Activated T-cell treated with anti-CD3 and anti-CD28 coated beads for 48 hours (primary cell): ENCODE data around the gene MAP2K2.
"Not testable (repeated sequence)": the region's sequence is repeated elsewhere in the genome, so short reads cannot be mapped to it uniquely, and the experiment has no call there.

Experiments
- DNase-seq: peaks from one replicate; pipeline ENCODE4 v3.0.0-alpha.2; 2020; ENCODE audit warnings: low read depth

The MAP2K2 gene

DNA sequence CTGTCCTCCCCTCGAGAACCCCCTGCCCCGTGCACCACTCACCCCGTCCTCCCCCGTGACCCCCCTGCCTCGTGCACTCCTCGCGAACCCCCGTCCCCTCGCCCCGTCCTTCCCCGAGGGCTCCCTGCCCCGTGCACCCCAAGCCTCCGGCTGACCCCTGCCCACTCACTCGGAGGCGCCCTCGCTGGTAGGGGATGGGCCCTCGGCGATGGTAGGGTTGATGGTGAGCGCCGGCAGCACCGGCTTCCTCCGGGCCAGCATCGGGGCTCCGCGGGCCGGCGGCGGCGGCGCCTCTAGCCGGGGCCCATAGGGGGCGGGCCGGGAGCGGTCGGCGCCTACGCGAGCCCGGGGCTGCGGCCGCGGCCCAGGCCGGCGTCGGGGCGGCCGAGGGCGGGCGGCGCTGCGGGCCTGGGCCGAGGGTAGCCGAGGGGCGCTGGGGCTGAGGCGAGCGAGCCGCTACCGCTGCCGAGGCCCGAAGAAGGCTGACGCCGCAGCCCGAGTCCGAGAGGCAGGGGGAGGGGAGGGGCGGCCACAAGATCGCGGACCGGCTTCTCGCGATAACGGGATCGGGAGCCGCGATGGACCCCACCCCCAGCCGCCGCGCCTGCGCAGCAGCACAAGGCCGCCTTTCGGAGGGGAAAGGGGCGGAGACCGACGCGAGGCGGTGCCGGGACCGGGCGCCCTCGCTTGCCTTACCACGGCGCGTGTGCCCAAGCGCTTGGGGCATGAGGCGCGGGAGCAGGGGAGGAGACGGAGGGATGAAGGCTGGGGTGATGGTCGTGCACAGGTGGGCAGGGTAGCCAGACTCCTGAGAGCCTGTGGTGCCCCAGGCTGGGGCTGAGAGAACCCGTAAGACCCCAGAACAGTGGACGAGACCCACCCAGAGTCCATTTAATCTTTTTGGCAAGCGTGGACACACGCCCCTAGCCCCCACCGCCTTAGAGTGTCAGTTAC is at the start of gene MAP2K2:
TSS of gene MAP2K2 (minus strand) at position 508 of the 954 bp plus-strand sequence. CDS start at position 261, 247 bp downstream.
- DNase-seq, result peak; percentile 96

DNA sequence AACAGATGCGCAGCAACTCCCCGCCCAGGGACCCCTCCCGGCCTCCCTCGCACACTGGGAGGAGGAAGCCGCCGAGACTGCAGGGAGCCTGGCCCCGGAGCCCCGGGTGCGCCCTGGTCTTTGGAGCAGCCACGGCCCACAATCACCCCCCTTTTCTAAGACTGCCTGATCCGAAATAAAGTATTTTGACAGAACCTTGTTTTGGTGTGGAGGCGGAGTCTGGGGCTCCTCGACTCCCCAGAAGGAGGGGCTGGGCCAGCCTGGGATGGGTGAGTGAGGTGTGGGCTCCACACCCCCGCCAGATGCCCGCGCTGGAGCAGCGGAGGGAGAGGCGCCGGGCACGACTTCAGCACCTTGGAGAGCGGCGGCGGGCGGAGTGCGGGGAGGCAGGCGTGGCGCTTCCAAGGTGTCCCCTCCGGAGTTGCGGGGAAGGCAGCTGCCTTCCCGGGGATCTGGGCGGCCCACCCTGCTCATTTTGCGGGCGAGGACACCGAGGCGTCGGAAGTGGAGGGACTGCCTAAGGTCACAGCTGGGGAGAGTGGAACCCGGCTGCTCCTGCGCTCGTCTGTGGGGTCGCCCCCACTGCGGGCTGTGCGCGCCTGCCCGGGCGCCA is 49.0 kb upstream of the MAP2K2 start:
- peak; percentile 52 for DNase-seq

DNA sequence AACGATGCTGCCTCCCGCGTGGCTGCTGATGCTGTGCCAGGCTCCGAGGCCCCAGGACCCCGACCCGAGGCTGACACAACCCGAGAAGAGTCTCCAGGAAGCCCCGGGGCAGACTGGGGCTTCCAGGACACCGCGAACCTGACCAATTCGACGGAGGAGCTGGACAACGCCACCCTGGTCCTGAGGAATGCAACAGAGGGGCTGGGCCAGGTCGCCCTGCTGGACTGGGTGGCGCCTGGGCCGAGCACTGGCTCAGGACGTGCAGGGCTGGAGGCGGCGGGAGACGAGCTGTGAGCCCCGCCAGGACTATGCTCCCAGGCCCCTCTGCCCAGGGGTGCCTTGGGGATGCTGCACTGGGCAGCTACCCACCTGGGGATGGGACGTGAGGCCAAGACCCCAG is 47.8 kb upstream of the MAP2K2 start:
- DNase-seq, result no peak

DNA sequence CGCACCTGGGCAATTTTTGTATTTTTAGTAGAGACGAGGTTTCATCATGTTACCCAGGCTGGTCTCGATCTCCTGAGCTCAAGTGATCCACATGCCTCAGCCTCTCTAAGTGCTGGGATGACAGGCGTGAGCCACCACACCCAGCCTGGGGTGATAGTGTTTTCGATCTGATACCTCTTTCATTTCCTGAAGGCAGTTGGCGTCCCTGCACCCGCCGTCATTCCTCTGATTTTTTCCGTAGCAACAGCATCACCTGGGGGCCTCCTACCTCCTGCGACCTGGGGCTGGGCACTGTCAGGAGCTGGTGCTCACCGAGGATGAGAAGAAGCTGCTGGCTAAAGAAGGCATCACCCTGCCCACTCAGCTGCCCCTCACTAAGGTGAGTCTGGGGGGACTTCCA is 40.3 kb upstream of the MAP2K2 start:
- no peak for DNase-seq

DNA sequence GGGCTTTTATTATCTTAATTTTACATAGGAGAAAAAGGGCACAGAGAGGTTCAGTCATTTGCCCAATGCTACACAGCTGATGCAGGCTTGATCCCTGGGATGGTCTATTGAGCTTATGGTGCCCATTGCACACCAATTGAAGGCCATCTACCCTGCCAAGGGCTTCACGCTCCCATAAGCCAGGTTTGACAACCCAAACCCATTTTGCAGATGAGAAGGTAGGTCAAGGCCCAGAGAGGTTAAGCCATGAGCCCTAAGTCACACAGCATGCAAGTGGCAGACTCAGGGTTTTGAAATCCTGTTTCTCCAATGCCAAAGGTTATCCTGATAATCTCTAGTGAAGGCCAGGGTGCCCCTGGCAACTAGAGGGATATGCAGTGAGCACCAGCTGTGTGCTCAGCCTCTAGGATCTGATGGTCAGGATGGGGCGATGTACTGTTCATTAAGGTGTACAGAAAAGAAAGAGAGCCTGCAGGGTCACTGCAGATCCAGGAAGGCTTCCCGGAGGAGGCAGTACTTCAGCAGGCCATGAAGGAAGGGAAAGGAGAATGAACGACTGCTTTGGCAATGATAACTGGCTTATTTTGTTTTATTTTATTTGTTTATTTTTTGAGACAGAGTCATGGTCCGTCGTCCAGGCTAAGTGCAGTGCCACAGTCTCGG is 37.6 kb upstream of the MAP2K2 start:
- DNase-seq, result no peak

DNA sequence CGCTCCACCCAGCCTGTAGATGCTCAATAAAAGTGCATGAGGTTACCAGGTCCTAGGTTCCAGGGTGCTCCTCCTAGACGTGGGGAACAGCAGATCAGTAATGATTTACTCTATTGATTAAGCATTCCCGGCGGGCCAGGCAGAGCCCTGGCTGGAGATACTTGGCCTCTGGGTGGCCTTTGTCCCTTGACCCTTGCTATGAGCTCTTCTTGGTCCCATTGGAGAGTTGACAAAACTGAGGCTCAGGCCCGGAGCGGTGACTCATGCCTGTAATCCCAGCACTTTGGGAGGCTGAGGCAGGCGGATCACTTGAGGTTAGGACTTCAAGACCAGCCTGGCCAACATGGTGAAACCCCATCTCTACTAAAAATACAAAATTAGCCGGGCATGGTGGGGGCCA is 34.0 kb upstream of the MAP2K2 start:
- not testable (repeated sequence) for DNase-seq

DNA sequence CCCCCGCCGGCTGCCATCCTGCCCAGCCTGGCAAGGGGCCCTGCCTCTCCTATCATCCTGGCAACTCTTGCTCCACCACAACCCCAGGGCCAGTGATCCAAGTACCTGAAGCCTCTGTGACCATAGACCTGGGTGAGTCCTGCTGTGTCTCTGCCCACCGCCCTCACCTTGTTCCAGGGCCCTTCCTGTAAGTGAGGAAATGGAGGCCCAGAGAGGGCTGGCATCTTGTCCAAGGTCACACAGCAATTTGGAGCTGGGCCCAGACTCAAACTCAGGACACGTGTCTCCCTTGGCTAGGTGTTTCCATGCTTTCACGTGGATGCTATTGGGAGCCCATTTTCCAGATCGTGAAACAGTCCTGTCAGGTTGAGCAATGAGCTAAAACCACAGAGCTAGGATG is 33.2 kb upstream of the MAP2K2 start:
- DNase-seq, result no peak

DNA sequence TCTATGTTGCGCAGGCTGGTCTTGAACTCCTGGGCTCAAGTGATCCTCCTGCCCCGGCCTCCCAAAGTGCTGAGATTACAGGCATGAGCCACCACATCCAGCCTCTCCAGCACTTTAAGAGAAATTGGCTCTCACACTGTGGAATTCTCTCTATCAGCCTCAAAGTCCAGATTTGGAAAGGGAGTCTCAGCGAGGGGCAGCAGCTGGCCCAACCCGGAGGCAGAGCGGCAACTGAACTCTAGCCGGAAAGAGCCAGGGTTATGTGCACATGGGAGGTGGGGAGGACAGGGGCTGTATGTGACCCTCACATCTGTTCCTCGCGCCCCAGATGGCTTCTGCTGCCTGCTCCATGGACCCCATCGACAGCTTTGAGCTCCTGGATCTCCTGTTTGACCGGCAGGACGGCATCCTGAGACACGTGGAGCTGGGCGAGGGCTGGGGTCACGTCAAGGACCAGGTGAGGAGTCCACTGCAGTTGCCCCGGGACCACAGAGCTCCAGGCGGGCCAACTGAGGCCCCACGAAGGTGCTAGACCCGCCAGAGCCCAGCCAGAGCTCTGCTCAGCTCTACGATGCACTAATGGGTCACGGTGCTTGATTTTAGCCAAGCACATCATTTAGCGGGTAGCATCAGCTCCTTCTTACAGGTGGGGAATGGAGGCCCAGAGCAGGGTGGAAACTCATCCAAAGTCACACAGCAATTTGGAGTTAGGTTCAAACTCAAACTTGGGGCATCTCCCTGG is 30.8 kb upstream of the MAP2K2 start:
- DNase-seq, result no peak

DNA sequence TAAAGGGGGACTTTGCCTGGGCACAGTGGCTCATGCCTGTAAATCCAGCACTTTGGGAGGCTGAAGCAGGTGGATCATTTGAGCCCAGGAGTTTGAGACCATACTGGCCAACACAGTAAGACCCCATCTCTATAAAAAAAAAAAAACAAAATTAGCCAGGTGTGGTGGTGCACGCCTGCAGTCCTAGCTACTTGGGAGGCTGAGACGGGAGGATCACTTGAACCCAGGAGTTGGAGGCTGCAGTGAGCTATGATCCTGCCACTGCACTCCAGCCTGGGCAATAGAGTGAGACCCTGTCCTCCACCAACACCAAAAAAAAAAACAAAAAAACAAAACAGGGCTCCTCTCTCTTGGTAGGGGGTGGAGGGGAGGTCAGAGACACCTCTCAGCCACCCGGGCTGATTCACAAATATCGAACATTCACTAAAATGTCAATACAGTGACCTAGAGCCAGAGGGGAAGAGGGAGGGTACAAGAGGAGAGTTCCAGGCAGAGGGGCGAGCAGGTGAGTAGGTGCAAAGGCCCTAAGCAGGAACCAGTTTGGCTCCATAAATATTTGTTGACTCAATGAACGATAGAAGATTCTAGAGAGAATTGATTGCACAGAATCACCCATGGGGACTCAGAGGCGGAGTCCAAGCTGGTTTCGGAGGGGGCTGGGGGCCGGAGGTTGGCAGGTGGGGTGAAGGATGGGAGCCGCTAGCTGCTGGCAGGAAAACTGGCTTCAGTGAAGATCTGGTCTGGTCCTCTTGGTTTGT is 28.5 kb upstream of the MAP2K2 start:
- no peak for DNase-seq

DNA sequence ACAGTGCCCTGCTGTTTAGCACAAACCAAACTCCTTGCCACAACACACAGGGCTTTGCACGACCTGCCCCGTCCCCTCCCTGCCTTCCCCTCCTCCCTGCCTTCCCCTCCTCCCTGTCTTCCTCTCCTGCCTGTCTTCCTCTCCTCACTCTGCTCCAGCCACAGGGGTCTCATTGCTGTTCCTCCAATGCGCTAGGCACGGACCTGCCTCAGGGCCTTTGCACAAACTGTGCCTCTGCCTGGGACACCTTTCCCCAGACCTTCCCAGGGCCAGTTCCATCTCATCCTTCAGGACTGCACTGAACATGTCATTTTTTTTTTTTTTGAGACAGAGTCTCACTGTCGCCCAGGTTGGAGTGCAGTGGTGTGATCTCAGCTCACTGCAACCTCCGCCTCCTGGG is 27.7 kb upstream of the MAP2K2 start:
- no peak for DNase-seq

DNA sequence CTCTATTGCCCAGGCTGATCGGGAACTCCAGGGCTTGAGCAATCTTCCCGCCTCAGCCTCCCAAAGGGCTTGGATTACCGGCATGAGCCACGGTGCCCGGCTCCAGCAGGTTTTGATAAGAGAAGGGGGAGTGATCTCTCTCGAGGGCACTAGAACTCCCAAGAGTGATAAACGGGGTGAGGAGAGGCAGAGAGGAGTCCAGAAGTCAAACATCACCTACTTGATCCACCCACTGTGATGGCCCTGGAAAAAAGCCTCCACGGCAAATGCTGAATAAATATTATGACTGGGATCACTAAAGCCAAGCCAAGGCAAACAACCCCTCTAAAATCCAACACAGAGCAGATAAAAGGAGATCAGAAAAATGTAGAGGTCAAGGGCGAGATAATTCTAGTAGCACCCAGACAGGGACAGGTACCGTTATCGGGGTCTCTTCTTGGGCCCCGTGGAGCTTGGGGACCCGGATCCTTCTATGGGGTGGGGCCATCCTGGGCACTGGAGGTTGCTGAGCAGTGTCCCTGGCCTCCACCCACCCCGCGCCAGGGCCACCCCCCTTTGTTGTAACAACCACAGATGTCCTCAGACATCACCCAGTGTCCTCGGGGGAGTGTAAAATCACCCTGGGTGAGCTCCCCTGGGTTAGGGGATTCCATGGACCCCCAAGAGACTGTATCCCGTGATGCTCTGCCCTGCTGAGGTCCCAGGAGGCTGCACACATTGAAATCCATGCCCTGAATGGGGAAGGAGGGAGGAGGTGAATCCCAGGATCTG is 25.8 kb upstream of the MAP2K2 start:
- no peak for DNase-seq

DNA sequence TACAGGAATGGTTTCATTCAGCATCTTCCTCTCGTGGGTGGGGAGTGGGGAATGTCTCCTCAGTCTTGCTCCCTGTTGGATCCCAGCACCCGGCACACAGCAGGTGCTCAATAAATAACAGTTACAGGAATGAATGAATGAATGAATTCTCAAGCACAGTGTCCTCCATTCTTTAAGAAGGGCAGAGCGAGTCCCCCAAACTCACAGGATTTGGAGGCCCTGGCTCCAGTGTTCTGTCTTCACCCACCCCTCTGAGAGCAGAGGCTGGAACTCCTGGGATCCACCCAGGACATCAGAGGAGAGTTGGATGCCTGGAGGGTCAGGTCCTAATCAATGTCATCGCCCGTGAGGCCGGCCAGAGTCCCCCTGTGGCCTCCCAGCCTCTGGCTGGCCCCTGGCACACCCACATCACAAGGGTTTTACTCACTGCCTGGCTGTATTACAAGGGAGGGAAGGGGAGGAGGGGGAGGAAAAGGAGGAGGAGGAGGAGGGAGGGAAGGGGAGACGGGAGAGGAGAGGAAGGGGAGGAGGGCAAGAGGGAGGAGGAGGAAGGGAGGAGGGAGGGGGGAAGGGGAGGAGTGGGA is 20.8 kb upstream of the MAP2K2 start:
- no peak for DNase-seq

DNA sequence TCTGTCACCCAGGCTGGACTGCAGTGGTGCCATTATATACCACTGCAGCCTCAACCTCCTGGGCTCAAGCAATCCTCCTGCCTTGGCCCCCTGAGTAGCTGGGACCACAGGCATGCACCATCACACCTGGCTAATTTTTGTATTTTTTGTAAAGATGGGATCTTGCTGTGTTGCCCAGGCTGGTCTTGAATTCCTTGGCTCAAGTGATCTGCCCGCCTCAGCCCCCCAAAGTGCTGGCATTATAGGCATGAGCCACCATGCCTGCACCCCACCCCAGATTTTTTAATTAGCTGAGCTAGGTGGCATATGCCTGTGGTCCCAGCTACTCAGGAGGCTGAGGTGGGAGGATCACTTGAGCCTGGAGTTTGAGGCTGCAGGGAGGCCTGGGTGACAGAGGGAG is 19.0 kb upstream of the MAP2K2 start:
- DNase-seq, result not testable (repeated sequence)

DNA sequence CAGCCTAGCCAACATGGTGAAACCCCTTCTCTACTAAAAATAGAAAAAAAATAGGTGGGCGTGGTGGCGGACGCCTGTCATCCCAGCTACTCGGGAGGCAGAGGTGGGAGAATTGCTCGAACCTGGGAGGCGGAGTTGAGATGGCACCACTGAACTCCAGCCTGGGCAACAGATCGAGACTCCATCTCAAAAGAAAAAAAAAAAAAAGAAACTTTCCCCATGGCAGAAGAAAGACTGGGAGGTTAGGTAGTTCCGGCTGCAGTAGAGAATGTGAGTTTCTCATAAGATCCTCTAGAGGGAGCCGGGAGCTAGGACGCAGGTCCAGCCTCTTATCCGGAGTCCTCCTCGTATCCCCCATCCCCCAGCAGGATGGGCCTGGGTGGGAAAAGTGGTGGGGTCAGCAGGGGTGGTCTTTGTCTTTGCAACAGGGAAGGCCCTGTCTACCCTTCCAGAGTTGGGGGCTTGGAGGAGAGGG is 16.4 kb upstream of the MAP2K2 start:
- DNase-seq, result no peak

DNA sequence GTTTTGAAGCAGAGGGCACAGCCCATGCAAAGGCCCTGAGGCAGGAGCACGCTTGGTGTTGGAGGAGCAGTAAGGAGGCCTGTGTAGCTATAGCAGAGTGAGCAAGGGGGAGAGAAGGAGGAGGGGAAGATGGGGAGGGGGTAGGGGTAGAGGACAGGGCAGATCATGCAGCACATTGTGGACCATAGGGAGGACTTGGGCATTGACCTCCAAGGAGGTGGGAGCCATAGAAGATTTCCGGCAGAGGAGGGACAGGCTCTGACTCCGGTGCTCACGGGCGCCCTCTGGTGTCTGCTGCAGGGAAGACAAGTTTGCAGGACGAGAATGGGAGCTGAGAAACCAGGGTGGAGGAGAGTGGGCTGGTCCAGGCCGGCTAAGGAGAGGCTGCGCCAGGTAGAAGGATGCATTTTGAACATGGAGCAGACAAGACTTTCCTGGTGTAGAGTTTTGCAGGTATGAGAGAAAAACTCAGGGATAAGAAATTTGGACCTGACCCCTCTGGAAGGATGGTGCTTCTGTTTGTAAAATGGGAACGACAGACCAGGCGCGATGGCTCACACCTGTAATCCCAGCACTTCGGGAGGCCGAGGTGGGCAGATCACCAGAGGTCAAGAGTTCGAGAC is 15.8 kb upstream of the MAP2K2 start:
- peak; percentile 88 for DNase-seq

DNA sequence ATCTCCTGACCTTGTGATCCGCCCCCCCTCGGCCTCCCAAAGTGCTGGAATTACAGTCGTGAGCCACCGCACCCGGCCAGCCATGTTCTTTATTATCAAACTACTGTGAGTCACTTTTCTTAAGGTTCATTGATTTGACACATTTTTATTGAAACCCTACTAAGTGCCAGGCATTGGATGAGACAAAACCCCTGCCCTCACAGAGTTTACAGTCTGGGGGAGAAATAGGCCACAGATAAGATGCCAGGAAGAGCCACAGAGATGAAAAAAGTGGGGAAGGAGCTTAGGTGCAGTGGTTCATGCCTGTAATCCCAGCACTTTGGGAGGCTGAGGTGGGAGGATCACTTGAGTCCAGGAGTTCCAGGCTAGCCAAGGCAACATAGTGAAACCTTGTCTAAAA is 14.5 kb upstream of the MAP2K2 start:
- no peak for DNase-seq

DNA sequence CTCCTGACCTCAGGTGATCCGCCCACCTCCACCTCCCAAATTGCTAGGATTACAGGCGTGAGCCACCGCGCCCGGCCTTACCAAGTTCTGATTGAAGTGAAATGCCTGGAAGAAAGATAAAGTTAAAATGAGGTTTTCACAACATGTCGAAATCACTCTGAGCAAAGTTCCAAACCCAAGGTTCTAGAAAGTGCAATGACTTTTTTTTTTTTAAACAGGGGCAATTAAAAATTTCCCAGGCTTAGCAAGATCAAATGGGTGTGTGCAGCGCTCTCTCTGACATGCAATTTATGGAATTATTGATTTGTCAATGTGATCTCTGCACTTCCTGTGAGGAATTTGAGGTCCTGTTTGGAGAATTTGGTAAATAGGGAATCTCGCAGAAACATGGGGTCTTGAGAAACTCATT is 12.8 kb upstream of the MAP2K2 start:
- no peak for DNase-seq

DNA sequence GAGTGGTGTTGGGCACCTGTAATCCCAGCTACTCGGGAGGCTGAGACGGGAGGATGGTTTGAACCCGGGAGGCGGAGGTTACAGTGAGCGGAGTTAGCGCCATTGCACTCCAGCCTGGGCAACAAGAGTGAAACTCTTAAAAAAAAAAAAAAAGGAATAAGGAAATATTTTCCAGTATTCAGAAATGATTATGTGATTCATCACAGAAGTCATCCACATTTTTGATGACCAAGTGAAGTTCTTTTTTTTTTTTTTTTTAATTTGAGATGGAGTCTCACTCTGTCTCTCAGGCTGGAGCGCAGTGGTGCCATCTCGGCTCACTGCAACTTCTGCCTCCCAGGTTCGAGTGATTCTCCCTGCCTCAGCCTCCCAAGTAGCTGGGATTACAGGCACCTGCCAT is 11.5 kb upstream of the MAP2K2 start:
- not testable (repeated sequence) for DNase-seq

DNA sequence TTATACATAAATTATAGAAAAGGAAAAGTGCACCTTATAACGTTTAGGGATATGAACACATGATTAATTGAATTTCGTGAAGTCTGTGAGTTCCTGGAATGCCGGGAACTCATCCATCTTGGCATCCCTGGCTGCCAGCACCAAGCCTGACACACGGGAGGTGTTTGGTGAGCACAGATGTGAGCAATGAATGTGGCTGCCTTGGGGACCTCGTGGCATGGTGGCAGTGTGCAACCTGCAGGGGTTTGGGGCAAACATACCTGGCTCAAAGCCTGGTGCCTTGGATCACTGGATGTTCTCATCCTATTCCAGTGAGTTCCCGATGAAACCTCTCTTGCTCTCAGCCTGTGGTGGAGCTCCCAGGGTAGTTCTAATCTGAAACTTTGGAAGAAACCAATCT is 10.4 kb upstream of the MAP2K2 start:
- no peak for DNase-seq
